ENCODE measurements around the gene TTC21A.
A peak's percentile ranks its signal among the peaks of the same experiment; 100 is the strongest.

TTC21A gene

DNA sequence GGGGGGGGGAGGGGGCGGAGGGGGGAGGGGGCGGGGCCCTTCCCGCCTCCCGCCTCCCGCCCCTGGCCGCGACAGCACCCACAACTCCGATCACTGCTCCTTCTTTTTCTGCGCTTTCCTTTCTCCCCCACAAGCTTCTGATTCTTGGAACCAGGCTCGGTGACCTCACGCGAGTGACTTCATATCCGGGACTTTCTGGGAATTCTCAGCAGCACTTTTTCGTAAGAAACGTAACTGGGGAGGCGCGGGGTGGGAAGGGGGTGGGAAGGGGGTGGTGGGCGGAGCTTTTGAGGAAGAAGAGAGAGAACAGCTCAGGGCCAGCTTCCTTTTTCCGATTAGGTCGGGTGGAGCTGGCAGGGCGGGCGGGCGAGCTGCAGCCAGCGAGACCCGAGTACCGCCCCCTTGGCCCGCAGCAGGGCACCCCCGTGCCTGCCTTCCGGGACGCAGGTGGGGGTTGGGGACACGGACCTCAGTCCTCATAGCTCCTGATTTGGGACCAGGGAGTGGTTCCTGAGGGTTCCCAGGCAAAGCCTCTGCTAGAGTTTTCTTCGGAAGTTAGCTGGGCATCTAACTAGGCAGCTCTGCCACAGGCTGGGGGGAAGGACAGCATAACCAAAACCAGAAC is 70.3 kb downstream of the TTC21A start:
- peak; percentile 42 to 71 for DNase-seq (ENCODE audit: low read depth in 2 of 2)

DNA sequence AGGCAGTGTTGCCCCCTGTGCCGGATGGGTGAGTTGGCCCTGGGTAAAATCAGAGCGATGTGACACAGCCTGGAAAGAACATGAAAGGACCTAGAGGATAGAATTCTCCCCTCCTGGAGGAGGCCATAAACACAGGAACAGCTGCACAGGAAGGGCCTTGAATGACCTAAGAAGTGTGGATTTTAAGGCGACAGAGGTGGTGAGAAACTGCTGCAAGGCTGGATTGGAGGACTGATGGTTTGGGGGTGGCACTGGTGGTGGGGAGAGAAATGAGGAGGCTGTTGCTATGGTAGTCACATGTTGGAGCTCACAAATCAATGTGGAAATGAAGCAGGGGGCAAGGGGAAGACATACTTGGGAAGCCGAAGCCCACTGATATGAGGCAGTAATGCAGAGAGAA is 71.1 kb downstream of the TTC21A start:
- DNase-seq (ENCODE audit: low read depth in 2 of 2): no peak

DNA sequence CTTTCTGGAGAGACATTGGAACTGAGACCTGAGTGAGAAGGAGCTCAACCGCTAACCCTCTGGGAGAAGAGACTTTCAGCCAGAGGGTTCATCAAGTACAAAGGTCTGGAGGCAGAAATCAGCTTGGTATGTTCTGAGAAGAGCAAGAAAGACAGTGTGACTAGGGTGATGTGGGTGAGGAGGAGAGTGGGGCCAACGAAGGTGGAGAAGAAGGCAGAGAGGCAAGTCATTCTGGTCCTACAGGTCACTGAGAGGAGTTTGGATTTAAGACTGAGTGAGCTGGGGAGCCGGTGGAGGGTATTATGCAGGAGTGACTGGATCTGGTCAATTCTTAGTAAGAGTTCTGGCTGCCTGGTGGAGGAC is 72.7 kb downstream of the TTC21A start:
- DNase-seq (ENCODE audit: low read depth in 2 of 2): peak in 1 of 2 donors; percentile 14

DNA sequence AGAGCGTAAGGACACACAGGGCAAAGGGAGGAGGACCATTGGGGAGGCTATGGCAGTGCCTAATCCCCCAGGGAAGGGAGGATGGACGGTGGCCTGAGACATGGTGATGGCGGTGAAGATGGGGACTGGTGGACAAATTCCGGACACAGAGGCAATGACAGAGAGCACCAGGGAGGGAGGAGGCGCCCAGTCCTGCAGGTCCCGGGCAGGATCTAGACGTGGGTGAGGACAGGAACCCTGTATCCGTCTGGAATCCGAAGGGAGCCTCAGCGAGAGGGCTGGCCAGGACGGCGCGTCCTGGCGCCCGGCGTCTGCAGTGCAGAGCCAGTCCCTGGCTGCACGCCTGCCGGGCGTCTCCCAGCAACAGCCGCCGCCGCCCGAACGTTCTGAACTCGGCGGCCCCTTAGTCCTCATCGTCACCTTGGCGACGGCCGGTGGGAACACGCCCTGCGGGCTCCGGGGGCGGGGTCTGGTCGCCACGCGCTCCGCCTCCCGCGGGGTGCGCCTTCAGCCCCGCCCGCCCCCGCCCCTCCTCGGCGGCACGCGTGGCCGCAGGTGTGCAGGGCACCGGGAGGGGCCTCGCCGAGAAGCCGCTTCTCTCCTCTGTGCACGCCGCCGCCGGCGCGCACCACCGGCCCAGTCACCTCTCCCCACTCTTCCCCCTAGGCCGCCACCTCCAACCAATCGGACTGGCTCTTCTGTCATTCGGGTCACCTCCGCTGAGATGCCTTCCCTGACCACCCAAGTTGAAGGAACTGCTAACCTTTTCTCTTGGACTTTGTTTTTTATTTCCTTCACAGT is 73.3 kb downstream of the TTC21A start:
- DNase-seq (ENCODE audit: low read depth in 2 of 2): peak; percentile 72 to 83

DNA sequence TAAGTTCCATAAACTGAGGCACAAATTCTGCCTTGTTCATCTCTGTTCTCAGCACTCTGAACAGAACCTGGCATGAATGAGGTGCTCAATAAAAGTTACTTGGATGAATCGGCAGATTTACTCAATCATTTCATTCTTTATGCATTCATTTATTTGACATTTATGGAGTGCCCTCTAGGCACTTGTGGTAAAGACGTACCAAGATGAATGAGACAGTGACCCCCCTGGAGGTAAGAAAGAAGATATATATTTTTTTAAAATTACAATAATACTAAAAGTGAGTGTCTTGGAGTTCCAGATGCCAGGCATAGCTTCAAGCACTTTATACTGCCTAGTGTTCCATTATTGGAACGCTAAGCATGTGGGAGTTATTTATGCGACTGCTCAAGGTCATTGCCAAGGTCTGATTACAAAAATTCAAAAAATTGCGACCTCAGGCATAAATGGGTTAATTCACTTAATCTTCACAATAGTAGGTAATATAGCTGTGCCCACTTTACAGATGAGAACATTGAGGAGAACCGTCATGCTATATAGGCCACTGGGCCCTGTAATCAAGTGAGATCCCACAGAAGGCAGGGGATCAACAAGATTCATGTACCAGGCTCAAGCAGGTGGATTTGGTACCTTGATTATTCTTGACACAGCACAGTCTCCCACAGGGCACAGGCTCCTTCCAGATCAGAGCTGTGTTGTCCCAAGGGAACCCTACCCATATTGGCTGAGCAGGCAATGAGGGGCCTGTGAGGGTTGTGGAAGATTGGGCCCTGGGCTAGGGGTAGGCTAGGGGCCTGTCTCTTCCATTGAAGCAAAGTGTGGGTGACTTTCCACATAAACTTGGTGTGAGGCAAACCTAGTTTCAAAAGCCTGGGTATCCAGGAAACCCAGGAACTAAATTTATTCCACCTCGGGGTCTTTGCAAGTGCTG is 74.2 kb downstream of the TTC21A start:
- no peak for DNase-seq (ENCODE audit: low read depth in 2 of 2)

DNA sequence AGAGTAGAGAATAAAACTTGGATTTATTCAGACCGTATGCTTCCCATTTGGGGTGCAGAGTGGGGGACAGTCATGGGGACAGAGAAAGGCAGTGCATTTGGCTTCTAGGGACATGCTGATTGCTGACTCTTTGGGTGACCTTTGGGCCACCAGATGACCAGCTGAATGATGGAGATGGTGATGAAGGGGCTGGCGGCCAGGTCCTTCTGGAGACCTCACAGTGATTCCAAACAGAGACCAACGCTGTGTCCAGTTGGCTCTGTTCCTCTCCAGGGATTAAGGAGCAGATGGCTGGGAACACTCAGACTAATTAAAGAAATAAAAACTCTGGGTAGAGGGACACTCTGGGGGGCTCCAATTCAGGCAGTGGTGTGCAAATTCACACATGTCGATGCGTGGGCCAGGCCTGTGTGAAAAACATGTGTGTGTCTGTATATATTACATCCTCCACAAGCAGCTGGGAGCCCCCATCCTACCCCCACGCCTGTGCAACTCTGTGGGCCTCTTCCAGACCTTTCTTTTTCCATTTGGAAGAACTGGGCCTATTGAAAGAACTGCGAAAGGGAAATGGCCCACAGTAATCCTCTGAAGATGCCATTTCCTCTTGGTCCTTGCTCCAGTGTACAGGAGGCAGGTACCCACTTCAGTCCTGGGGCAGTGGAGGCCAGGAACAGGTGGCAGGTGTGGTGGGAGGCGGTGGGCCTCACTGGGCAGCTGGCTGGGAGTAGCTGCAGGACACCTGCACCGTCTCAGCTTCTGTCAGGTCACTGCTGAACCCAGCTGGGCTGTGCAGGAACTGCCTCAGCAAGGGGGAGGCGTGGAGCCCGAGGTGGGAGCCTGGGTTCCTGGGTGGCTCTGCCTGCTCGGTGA is 76.0 kb downstream of the TTC21A start:
- no peak for DNase-seq (ENCODE audit: low read depth in 2 of 2)

DNA sequence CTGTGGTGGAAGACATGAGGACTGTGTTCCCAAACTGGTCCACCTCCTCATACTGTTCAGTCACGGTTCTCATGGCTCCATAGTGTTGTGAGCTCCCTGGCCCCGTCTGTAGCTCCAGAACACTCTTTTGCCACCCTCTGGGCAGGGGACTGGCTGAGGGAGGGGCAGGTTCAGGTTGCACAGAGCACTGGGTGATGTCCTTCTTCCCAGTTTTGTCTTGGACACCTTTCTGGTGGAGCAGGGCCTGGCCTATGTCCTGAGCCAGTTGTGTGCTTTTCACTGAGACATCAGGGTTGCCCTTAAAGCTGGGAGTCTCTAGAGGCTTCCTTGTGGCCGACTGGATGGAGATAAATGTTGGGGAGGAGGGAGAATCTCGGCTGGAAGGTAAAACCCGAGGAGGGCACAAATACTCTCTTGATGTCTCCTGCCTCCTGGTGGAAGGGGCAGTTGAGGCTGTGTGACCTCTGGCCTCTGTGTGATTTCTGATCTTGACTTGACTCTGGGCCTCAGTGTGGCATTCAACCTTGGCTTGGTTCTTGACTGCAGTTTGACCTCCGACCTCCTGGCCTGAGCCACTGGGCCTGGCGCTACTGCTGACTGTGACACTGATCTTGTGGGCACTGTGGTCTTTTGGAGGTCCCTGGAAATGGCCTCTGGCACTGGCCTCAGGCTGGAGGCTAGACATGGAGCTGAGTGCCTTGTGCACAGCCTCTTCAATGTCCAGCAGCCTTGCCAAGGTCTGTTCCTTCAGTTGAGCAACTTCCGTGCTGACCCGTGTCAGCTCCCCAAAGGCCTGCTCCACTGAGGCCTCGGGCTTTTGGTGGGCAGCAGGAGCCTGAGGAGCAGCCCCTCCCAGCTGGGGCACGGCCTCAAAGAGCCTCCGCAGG is 76.8 kb downstream of the TTC21A start:
- DNase-seq (ENCODE audit: low read depth in 2 of 2): no peak

DNA sequence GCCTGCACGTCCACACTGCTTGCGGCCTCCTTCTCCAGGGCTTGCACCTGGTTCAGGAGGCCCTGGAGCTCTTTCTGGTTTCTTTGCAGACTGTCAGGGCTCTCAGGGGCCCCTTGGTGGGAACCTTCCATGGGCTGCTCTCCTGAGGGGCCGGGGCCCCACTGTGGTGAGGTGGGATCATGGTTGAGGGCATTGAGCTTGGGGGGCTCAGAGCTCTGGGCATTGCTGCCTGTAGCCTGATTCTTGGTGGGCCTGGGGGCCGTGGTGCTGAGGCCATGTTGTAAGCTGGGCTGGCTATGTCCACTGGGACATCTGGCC is 77.4 kb downstream of the TTC21A start:
- no peak for DNase-seq (ENCODE audit: low read depth in 2 of 2)

DNA sequence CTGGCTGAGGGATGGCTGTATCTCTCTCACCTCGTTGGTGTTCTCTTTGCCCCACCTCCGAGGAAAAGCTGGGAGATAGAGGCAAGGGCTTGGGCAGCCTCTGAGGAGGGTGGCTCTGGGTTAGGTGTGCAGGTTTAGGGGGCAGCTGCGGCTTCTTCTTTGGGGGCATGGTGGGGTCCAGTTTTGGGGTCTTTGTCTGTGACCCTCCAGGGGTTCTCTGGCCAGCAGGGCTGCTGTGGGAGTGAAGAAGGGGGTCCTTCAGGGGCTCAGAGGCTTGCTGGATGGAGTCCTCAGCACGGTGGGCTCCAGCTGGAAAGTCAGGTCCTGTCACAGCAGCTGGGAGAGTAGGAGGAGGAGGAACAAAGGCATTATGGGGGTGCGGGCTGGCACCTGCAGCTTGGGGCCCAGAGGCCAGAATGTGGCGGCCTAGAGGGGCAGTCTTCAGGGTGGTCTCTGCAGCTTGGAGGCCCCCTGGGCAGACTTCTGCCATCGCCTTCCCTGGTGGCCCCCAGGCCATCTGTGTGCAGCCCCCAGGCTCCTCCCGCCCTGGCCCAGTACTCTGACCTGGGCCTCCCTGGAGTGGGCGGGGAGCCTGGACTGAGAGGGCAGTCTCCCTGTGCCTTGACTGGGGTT is 78.0 kb downstream of the TTC21A start:
- no peak for DNase-seq (ENCODE audit: low read depth in 2 of 2)

DNA sequence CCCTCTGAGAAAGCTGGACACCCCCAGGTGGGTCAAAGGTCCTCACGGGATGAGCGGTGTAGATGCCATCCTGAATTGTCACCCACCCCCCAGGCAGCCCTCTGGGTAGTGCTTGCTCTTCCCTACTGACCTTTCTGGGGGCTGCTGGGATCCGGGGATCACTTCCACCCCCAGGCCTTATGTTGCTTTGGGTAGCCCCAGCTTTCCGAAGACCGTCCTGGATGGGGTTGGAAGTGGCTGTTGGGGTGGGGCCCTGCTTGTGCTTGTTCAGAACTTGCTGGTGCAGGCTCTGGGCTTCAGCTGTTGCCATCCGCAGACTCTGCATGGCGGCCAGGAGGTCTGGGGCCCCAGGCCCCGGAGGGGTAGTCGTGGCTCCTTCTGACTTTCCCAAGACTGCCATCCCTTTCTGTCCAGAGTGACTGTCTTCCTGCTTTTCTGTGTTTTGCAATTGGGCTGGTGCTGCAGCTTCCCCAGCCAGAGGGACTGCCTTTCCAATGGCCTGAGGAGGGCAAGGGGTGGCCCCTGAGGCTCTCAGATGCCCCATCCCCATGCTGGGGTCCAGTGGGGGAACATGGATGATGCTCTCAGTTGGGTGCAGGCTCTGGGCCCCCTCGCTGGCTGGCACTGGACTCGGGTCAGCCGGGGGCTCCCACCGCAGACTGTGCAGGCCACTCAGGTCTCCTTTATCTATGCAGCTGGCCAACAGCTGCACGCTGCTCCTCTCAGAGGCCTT is 78.6 kb downstream of the TTC21A start:
- no peak for DNase-seq (ENCODE audit: low read depth in 2 of 2)

DNA sequence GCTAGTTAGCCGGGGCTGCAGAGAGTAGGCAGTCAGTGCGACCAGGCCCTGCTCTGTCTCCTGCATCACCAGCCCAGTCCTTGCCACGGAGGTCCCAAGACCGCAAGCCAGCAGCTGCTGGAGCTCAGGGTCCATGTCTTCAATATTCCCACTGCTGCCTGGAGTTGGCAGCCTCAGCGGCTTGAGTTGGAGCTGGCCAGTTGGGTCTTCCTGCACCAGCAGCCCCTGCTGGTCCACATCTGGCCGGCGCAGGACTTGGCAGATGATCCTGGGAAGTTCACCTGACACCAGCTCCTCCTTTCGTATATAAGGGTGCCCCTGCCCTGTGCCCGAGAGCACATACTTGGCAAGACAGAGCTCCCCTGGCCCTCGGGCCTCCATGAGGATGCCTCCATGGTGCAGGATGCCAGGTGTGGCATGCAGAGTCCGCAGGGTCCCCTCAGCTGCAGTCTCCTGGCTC is 79.2 kb downstream of the TTC21A start:
- no peak for DNase-seq (ENCODE audit: low read depth in 2 of 2)

DNA sequence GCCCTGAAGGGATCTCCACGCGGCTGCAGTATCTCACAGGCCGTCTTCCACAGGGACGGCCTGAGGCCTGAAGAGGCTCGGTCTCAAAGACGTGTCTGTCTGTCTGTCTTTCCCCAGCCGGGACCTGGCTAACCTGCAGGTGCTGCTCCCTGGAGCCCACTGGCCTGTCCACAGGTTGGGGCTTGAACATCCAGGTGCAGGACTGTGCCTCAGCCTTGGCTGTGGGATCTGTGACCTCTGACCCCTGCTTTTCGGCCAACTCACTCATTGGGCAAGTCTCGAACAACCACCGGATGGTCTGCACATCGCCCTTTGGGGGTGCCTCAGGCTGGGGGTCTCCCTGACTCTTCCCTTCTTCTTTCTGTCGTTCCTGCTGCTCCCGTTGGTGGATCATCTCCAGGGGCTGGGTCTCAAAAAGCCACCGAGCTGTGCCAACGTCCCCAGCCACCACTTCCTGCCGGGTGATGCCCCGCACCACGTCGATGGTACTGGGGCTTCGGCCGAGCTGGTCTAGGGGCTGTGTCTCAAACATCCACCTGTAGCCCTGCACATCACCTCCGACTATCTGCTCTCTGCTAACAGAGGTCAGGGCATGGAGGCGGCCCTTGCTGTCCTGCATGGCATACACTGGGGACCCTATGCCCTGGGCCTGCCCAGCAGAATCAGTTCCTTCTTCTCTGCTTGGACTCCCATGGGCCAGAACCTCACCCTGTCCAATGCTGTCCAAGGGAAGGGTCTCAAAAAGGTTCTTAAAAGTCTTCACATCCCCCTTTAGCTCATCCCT is 80.1 kb downstream of the TTC21A start:
- DNase-seq (ENCODE audit: low read depth in 2 of 2): no peak

Data from stimulated activated CD4-positive, alpha-beta T cell treated with anti-CD3 and anti-CD28 coated beads, Interleukin-15, amount 100 ng/mL, for 48 hours (primary cell).